GM21423 (cell line): Measurements from ENCODE around the gene XPO4.
A peak's percentile ranks its signal among the peaks of the same experiment; 100 is the strongest.
"Not testable (repeated sequence)": the region's sequence is repeated elsewhere in the genome, so short reads cannot be mapped to it uniquely, and the experiment has no call there.

Experiments used
- ATAC-seq: cut with Tn5 transposase; IDR thresholded peaks from one replicate; pipeline ENCODE4 v1.9.1; 2021; ENCODE audit warnings: mild to moderate bottlenecking, moderate library complexity; ENCODE audit not compliant: unreplicated experiment

XPO4 gene

GRCh38 chr13:20902438-20903163, at the start of gene XPO4:
Gene XPO4 (minus strand): TSS chr13:20902746. CDS start chr13:20902738, 8 bp downstream.
- ATAC-seq: peak; percentile 93

GRCh38 chr13:20948001-20948400, 45.5 kb upstream of the XPO4 start:
- not testable (repeated sequence) for ATAC-seq

- no peak for ATAC-seq
These were observed 43.4 kb upstream of the XPO4 start for GRCh38 chr13:20945952-20946383.

- ATAC-seq: no peak
These were observed 40.5 kb upstream of the XPO4 start for GRCh38 chr13:20942938-20943559.

- not testable (repeated sequence) for ATAC-seq
These were observed 38.0 kb upstream of the XPO4 start for GRCh38 chr13:20940511-20940910.

GRCh38 chr13:20940083-20940482, 37.5 kb upstream of the XPO4 start:
- no peak for ATAC-seq

GRCh38 chr13:20939662-20940061, 37.1 kb upstream of the XPO4 start:
- no peak for ATAC-seq

- ATAC-seq: no peak
These were observed 35.8 kb upstream of the XPO4 start for GRCh38 chr13:20938302-20938701.

GRCh38 chr13:20927596-20928257, 25.2 kb upstream of the XPO4 start:
- ATAC-seq: no peak

- not testable (repeated sequence) for ATAC-seq
These were observed 22.8 kb upstream of the XPO4 start for GRCh38 chr13:20925395-20925790.

GRCh38 chr13:20924758-20925394, 22.3 kb upstream of the XPO4 start:
- no peak for ATAC-seq

GRCh38 chr13:20923272-20923671, 20.7 kb upstream of the XPO4 start:
- no peak for ATAC-seq

GRCh38 chr13:20921572-20921971, 19.0 kb upstream of the XPO4 start:
- ATAC-seq: no peak

- ATAC-seq: not testable (repeated sequence)
These were observed 13.1 kb upstream of the XPO4 start for GRCh38 chr13:20915676-20916075.

- ATAC-seq: no peak
These were observed 8.5 kb upstream of the XPO4 start for GRCh38 chr13:20911037-20911436.

GRCh38 chr13:20908714-20909497, 6.4 kb upstream of the XPO4 start:
- ATAC-seq: no peak

GRCh38 chr13:20904908-20905307, 2.4 kb upstream of the XPO4 start:
- ATAC-seq: no peak

- no peak for ATAC-seq
These were observed 574 bp upstream of the XPO4 start for GRCh38 chr13:20903164-20903475.

- ATAC-seq: peak; percentile 15
These were observed 693 bp downstream of the XPO4 start for GRCh38 chr13:20901668-20902437.

- no peak for ATAC-seq
These were observed 8.3 kb downstream of the XPO4 start for GRCh38 chr13:20894245-20894644.
